Measurements from ENCODE around the gene CAB39. TPM values are rescaled to one million over a fixed set of nuclear protein-coding genes. Genes with fewer than 3 reads are reported as not detected.
A peak's percentile ranks its signal among the peaks of the same experiment; 100 is the strongest.

The CAB39 gene
- polyA plus RNA-seq, 3 donors, result 33.1 to 53.8 (median 38.3) TPM

GRCh38 chr2:230830428-230830827, 117.8 kb downstream of the CAB39 start:
- Mint-ChIP-seq H3K27me3 (ENCODE audit: low read depth in 3 of 3) (peaks cover 26 to 41% (median 28%) of the 10 kb centered on the region in 3 donors), H3K4me3 (no peak overlapping the region), H3K27ac (peak overlapping the region in 1 of 7 donors; percentile 12), H3K4me1 (peaks cover 13% of the 10 kb centered on the region), H3K36me3 (no peaks in the 10 kb centered on the region), H3K9me3 (peaks cover 0 to 19% (median 8%) of the 10 kb centered on the region in 7 donors)
- H4K20me1 ChIP-seq (ENCODE audit: insufficient read depth, low read length), result no peaks in the 10 kb centered on the region
- no peak for DNase-seq
- H2AFZ ChIP-seq (ENCODE audit: insufficient read depth, low read depth, low read length, poor library complexity, severe bottlenecking), result no peak overlapping the region
- H3K27ac ChIP-seq (ENCODE audit: low read depth in 1 of 2, low read length in 2 of 2), result no peak overlapping the region
- peaks cover 0 to 21% of the 10 kb centered on the region in 2 donors for H3K27me3 ChIP-seq (ENCODE audit: control insufficient read depth in 2 of 2, insufficient read depth in 2 of 2, low read length in 2 of 2)
- no peaks in the 10 kb centered on the region for H3K36me3 ChIP-seq (replicated peaks in 1 of 2; ENCODE audit: control insufficient read depth in 1 of 2, insufficient read depth in 2 of 2, low read length in 2 of 2)
- no peak overlapping the region for H3K4me3 ChIP-seq (replicated peaks in 1 of 3; ENCODE audit: low read depth in 2 of 3, low read length in 3 of 3)
- no peak overlapping the region for H3K9ac ChIP-seq (ENCODE audit: insufficient read depth, low read length, poor library complexity, severe bottlenecking)
- WGBS (ENCODE audit: insufficient coverage), result 93% methylated on average over 4 of the region's 7 CpGs
- no peak overlapping the region for H3K4me2 ChIP-seq (replicated peaks; ENCODE audit: extremely low read depth, low read length, poor library complexity, severe bottlenecking)
- peaks cover 4 to 12% of the 10 kb centered on the region in 2 donors for H3K4me1 ChIP-seq (ENCODE audit: control insufficient read depth in 1 of 2, insufficient read depth in 2 of 2, low read length in 2 of 2)
- no peak for TF ChIP-seq CTCF (IDR thresholded peaks at IDR 0.05)
- H3K79me2 ChIP-seq (ENCODE audit: insufficient read depth, low read length), result no peaks in the 10 kb centered on the region
- H3K9me3 ChIP-seq (replicated peaks in 1 of 2; ENCODE audit: control insufficient read depth in 1 of 2, insufficient read depth in 1 of 2, low read length in 2 of 2), result peaks cover 0 to 3% of the 10 kb centered on the region in 2 donors
- intact Hi-C loops (cut with micrococcal nuclease), result no loop called here

GRCh38 chr2:230840301-230840700, 127.7 kb downstream of the CAB39 start:
- TF ChIP-seq CTCF (IDR thresholded peaks at IDR 0.05), result no peak
- Histone ChIP-seq H3K4me2 (replicated peaks; ENCODE audit: extremely low read depth, low read length, poor library complexity, severe bottlenecking) (no peak overlapping the region), H3K27me3 (ENCODE audit: control insufficient read depth in 2 of 2, insufficient read depth in 2 of 2, low read length in 2 of 2) (no peaks in the 10 kb centered on the region), H3K4me3 (replicated peaks in 1 of 3; ENCODE audit: low read depth in 2 of 3, low read length in 3 of 3) (no peak overlapping the region), H4K20me1 (ENCODE audit: insufficient read depth, low read length) (no peaks in the 10 kb centered on the region), H3K27ac (ENCODE audit: low read depth in 1 of 2, low read length in 2 of 2) (no peak overlapping the region), H2AFZ (ENCODE audit: insufficient read depth, low read depth, low read length, poor library complexity, severe bottlenecking) (no peak overlapping the region), H3K4me1 (ENCODE audit: control insufficient read depth in 1 of 2, insufficient read depth in 2 of 2, low read length in 2 of 2) (peaks cover 0 to 3% of the 10 kb centered on the region in 2 donors), H3K9ac (ENCODE audit: insufficient read depth, low read length, poor library complexity, severe bottlenecking) (no peak overlapping the region), H3K36me3 (replicated peaks in 1 of 2; ENCODE audit: control insufficient read depth in 1 of 2, insufficient read depth in 2 of 2, low read length in 2 of 2) (no peaks in the 10 kb centered on the region), H3K9me3 (replicated peaks in 1 of 2; ENCODE audit: control insufficient read depth in 1 of 2, insufficient read depth in 1 of 2, low read length in 2 of 2) (peaks cover 0 to 13% of the 10 kb centered on the region in 2 donors), H3K79me2 (ENCODE audit: insufficient read depth, low read length) (no peaks in the 10 kb centered on the region)
- H3K4me3 Mint-ChIP-seq, result no peak overlapping the region
- peaks cover 0 to 3% (median 2%) of the 10 kb centered on the region in 3 donors for H3K27me3 Mint-ChIP-seq (ENCODE audit: low read depth in 3 of 3)
- no CpG with 5 or more reads among the region's 2 CpGs for WGBS (ENCODE audit: insufficient coverage)
- peaks cover 0 to 2% of the 10 kb centered on the region in 2 donors for H3K36me3 Mint-ChIP-seq
- intact Hi-C loops (cut with micrococcal nuclease), result no loop called here
- peaks cover 9% of the 10 kb centered on the region for H3K4me1 Mint-ChIP-seq
- no peak overlapping the region for H3K27ac Mint-ChIP-seq
- no peak for DNase-seq
- peaks cover 5 to 19% (median 10%) of the 10 kb centered on the region in 7 donors for H3K9me3 Mint-ChIP-seq
